ENCODE measurements around the gene PCDH9. TPM values are rescaled to one million over a fixed set of nuclear protein-coding genes. Genes with fewer than 3 reads are reported as not detected.

The PCDH9 gene
- total and polyA plus RNA-seq, 2 of the 13 experiments (the other 11 are each of a cell fraction or from before 2014, with no cell fraction given), result 0.09 TPM; not detected in 1

DNA sequence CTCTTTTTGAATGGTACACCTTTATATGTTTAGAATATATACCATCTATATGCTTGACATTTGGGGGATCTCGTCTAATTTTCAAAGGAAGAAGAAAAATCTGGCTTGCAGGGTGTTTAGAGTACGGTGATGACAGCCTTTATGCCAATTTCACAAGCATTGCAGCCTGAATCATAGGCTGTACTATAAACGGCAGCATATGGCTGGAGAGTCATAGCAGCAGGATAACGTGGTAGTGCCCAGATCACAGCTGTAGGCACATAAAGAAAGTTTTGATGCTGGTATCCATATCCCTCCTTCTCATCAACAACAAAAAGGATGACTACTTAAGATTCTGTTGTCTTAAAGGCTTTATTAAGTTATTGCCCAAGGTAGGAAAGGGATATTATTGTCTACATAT is 253.0 kb downstream of the PCDH9 start:
- no peak for ATAC-seq
- ChIA-PET CTCF (ENCODE audit: low intra/inter-chr PET ratio, low total read pairs) (no interaction called here), POLR2A (no interaction called here)
- H2AFZ ChIP-seq (ENCODE audit: low read length), result no peak overlapping the region
- TF ChIP-seq HOXD1 (CRISPR knock-in tag; IDR thresholded peaks at IDR 0.05), result no peak
- TF ChIP-seq ZNF639 (CRISPR knock-in tag; conservative IDR thresholded peaks at IDR 0.05), result no peak
- TF ChIP-seq, protein P1, sequence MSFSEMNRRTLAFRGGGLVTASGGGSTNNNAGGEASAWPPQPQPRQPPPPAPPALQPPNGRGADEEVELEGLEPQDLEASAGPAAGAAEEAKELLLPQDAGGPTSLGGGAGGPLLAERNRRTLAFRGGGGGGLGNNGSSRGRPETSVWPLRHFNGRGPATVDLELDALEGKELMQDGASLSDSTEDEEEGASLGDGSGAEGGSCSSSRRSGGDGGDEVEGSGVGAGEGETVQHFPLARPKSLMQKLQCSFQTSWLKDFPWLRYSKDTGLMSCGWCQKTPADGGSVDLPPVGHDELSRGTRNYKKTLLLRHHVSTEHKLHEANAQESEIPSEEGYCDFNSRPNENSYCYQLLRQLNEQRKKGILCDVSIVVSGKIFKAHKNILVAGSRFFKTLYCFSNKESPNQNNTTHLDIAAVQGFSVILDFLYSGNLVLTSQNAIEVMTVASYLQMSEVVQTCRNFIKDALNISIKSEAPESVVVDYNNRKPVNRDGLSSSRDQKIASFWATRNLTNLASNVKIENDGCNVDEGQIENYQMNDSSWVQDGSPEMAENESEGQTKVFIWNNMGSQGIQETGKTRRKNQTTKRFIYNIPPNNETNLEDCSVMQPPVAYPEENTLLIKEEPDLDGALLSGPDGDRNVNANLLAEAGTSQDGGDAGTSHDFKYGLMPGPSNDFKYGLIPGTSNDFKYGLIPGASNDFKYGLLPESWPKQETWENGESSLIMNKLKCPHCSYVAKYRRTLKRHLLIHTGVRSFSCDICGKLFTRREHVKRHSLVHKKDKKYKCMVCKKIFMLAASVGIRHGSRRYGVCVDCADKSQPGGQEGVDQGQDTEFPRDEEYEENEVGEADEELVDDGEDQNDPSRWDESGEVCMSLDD (CRISPR knock-in tag; IDR thresholded peaks at IDR 0.05; ENCODE audit: borderline replicate concordance), result no peak
- TF ChIP-seq, protein P2, sequence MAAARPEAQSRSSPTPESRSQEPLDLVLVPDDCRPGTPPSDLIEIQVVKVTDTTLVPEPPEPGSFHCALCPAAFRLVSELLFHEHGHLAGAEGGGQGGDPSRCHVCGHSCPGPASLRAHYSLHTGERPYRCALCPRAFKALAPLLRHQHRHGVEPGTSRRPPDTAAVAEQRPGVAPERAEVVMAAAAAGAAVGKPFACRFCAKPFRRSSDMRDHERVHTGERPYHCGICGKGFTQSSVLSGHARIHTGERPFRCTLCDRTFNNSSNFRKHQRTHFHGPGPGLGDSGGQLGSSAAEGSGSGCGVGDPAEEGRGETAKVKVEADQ (CRISPR knock-in tag; IDR thresholded peaks at IDR 0.05; ENCODE audit: borderline replicate concordance), result no peak
- TF ChIP-seq BCL6 (CRISPR knock-in tag; IDR thresholded peaks at IDR 0.05), result no peak
- TF ChIP-seq BRF2 (CRISPR knock-in tag; IDR thresholded peaks at IDR 0.05), result no peak
- H3K27me3 ChIP-seq (ENCODE audit: control insufficient read depth in 1 of 2, insufficient read depth in 2 of 2, low read length in 2 of 2), result no peaks in the 10 kb centered on the region
- H3K9ac ChIP-seq (ENCODE audit: insufficient read depth, low read depth, low read length), result no peak overlapping the region
- no peak for FAIRE-seq
- H3K36me3 ChIP-seq (replicated peaks in 1 of 2; ENCODE audit: control insufficient read depth in 1 of 2, insufficient read depth in 2 of 2, low read length in 2 of 2), result no peaks in the 10 kb centered on the region
- intact Hi-C loops (cut with micrococcal nuclease; ENCODE audit: unreplicated experiment) (no loop called here), in situ Hi-C loops (cut with HindIII; ENCODE audit: extremely low pct_ligation_motif_present, low pct_unique_long_range_greater_than_20kb) (no loop called here)
- no peaks in the 10 kb centered on the region for H4K20me1 ChIP-seq (ENCODE audit: insufficient read depth, low read length)
- no TSS peak for BruUV-seq (replicated peaks)
- no peak for DNase-seq (ENCODE audit: low spot score)
- H3K4me3 ChIP-seq (replicated peaks in 1 of 3; ENCODE audit: insufficient read depth in 1 of 3, low read depth in 2 of 3, low read length in 3 of 3), result no peak overlapping the region
- no peaks in the 10 kb centered on the region for H3K79me2 ChIP-seq (ENCODE audit: insufficient read depth, low read length)
- no peaks in the 10 kb centered on the region for H3K9me3 ChIP-seq (ENCODE audit: low read length)
- H3K4me2 ChIP-seq (ENCODE audit: low read depth, low read length), result no peak overlapping the region
- WGBS (ENCODE audit: low lambda C conversion rate), result 1% methylated on average over 4 of the region's 4 CpGs
- no peaks in the 10 kb centered on the region for H3K4me1 ChIP-seq (ENCODE audit: insufficient read depth, low read length)
- no peak overlapping the region for H3K27ac ChIP-seq (ENCODE audit: extremely low read length, insufficient read depth, low read length)
